Parathyroid adenoma (tissue), 2 donors: ENCODE data around the gene ACTN4.
A peak's percentile ranks its signal among the peaks of the same experiment; 100 is the strongest.

Experiments used
- H2AFZ ChIP-seq: fragments of 300-600 bp; sonication (generic); one replicate; pipeline ENCODE4 v1.7.0; 2017; ENCODE audit warnings: antibody characterized with exemption, mild to moderate bottlenecking
- H3K27ac ChIP-seq: fragments of 300-600 bp; sonication (generic); one replicate; pipeline ENCODE4 v1.7.0; 2017
- H3K27me3 ChIP-seq: fragments of 300-600 bp; sonication (generic); one replicate; pipeline ENCODE4 v1.7.0; 2017; ENCODE audit warnings: low read length; ENCODE audit not compliant: control insufficient read depth, insufficient read depth
- H3K36me3 ChIP-seq: fragments of 300-600 bp; sonication (generic); one replicate; pipeline ENCODE4 v1.7.0; 2017; ENCODE audit warnings: low read length; ENCODE audit not compliant: control insufficient read depth, insufficient read depth
- H3K4me1 ChIP-seq: fragments of 300-600 bp; sonication (generic); one replicate; pipeline ENCODE4 v1.7.0; 2017; ENCODE audit warnings: control low read depth
- H3K4me2 ChIP-seq: fragments of 300-600 bp; sonication (generic); one replicate; pipeline ENCODE4 v1.7.0; 2017; ENCODE audit warnings: low read length
- H3K4me3 ChIP-seq: fragments of 300-600 bp; sonication (generic); one replicate; pipeline ENCODE4 v1.7.0; 2017; ENCODE audit warnings: low read depth, low read length
- H3K79me2 ChIP-seq: fragments of 300-600 bp; sonication (generic); one replicate; pipeline ENCODE4 v1.7.0; 2017; ENCODE audit warnings: control low read depth
- H3K9ac ChIP-seq: fragments of 300-600 bp; sonication (generic); one replicate; pipeline ENCODE4 v1.7.0; 2017; ENCODE audit warnings: mild to moderate bottlenecking
- H3K9me3 ChIP-seq: fragments of 300-600 bp; sonication (generic); one replicate; pipeline ENCODE4 v1.7.0; 2017; ENCODE audit warnings: low read length; ENCODE audit not compliant: control insufficient read depth
- CTCF ChIP-seq: fragments of 300-600 bp; sonication (generic); IDR thresholded peaks from one replicate; pipeline ENCODE4 v1.7.0; 2017; ENCODE audit warnings: antibody characterized with exemption, mild to moderate bottlenecking
- donor health status: primary hyperparathyroidism.

Gene ACTN4

GRCh38 chr19:38663957-38664502 is 16.6 kb downstream of the ACTN4 start:
- peak overlapping the region; percentile 95 for H3K27ac ChIP-seq
- no peaks in the 10 kb centered on the region for H3K27me3 ChIP-seq
- no peaks in the 10 kb centered on the region for H3K36me3 ChIP-seq
- peaks cover 86% of the 10 kb centered on the region for H3K4me1 ChIP-seq
- no peaks in the 10 kb centered on the region for H3K9me3 ChIP-seq
- H3K4me2 ChIP-seq = peak overlapping the region; percentile 0
- no peak overlapping the region for H3K4me3 ChIP-seq
- H2AFZ ChIP-seq = no peak overlapping the region
- H3K9ac ChIP-seq = no peak overlapping the region
- no peak for TF ChIP-seq CTCF
- H3K79me2 ChIP-seq = peaks cover 87% of the 10 kb centered on the region

- Histone ChIP-seq H3K4me1 (peaks cover 86% of the 10 kb centered on the region), H3K27me3 (no peaks in the 10 kb centered on the region), H3K36me3 (no peaks in the 10 kb centered on the region), H3K4me2 (peak overlapping the region; percentile 29), H3K27ac (peak overlapping the region; percentile 95), H2AFZ (no peak overlapping the region), H3K4me3 (no peak overlapping the region), H3K9me3 (no peaks in the 10 kb centered on the region), H3K79me2 (peaks cover 88% of the 10 kb centered on the region), H3K9ac (no peak overlapping the region)
- no peak for TF ChIP-seq CTCF
These were observed 17.2 kb downstream of the ACTN4 start for GRCh38 chr19:38664503-38665211.

- Histone ChIP-seq H3K27me3 (no peaks in the 10 kb centered on the region), H3K4me1 (peaks cover 85% of the 10 kb centered on the region), H3K4me2 (peak overlapping the region; percentile 28), H3K4me3 (no peak overlapping the region), H3K79me2 (peaks cover 89% of the 10 kb centered on the region), H3K9ac (no peak overlapping the region), H3K9me3 (no peaks in the 10 kb centered on the region), H2AFZ (no peak overlapping the region), H3K27ac (peak overlapping the region; percentile 95), H3K36me3 (no peaks in the 10 kb centered on the region)
- no peak for TF ChIP-seq CTCF
These were observed 17.9 kb downstream of the ACTN4 start for GRCh38 chr19:38665219-38665931.

GRCh38 chr19:38665950-38666662 is 18.7 kb downstream of the ACTN4 start:
- Histone ChIP-seq H3K4me3 (no peak overlapping the region), H3K4me1 (peaks cover 78% of the 10 kb centered on the region), H2AFZ (no peak overlapping the region), H3K9me3 (no peaks in the 10 kb centered on the region), H3K27me3 (no peaks in the 10 kb centered on the region), H3K4me2 (peak overlapping the region; percentile 28), H3K36me3 (no peaks in the 10 kb centered on the region), H3K9ac (no peak overlapping the region), H3K79me2 (peaks cover 86% of the 10 kb centered on the region), H3K27ac (peak overlapping the region; percentile 95)
- TF ChIP-seq CTCF = no peak
